ENCODE data around the gene SYT11.

SYT11 gene

DNA sequence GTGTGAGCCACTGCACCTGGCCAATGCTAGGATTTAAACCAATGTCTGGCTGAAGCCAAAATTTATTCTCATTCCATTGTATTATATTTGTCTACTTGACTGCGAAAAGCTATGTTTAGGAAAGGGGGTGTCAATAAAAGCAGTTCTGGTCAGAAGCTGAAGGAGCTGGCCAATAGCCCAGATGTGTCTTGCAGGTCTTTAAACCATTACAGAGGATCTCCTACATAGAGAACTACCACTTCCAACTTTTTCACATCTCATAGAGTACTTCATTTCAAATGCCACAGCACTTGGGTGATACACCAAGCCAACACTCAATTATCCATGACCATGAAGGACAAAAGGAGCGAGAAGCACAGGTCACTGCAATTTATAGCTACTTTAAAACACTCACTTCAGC lies 2.5 kb downstream of the SYT11 start:
- H3K4me3 ChIP-seq (ENCODE audit: low read length) = no peak overlapping the region
- no peak for DNase-seq (ENCODE audit: low read depth)
- TF ChIP-seq, protein P1, sequence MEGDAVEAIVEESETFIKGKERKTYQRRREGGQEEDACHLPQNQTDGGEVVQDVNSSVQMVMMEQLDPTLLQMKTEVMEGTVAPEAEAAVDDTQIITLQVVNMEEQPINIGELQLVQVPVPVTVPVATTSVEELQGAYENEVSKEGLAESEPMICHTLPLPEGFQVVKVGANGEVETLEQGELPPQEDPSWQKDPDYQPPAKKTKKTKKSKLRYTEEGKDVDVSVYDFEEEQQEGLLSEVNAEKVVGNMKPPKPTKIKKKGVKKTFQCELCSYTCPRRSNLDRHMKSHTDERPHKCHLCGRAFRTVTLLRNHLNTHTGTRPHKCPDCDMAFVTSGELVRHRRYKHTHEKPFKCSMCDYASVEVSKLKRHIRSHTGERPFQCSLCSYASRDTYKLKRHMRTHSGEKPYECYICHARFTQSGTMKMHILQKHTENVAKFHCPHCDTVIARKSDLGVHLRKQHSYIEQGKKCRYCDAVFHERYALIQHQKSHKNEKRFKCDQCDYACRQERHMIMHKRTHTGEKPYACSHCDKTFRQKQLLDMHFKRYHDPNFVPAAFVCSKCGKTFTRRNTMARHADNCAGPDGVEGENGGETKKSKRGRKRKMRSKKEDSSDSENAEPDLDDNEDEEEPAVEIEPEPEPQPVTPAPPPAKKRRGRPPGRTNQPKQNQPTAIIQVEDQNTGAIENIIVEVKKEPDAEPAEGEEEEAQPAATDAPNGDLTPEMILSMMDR (IDR thresholded peaks at IDR 0.05; ENCODE audit: insufficient read depth, low read depth, low read length, missing control alignments) = no peak

DNA sequence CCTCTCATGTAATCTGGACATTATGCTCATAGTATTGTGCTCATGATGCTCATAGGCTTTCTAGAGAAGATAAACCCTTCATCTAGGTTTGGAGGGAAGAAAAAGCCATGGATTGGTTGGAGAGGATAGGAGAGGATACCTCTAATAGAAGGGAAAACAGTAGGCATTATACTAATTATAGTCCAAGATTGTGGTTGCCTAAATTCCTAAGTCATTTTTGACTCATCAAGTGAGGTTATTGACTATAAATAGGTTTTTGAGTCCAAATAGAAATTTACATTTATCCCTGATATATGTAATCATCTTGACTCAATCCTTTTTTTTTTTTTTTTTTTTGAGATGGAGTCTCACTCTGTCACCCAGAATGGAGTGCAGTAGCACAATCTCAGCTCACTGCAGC lies 5.0 kb downstream of the SYT11 start:
- DNase-seq (ENCODE audit: low read depth) = peak; percentile 20
- TF ChIP-seq, protein P1 (IDR thresholded peaks at IDR 0.05; ENCODE audit: insufficient read depth, low read depth, low read length, missing control alignments) = no peak
- no peak overlapping the region for H3K4me3 ChIP-seq (ENCODE audit: low read length)

DNA sequence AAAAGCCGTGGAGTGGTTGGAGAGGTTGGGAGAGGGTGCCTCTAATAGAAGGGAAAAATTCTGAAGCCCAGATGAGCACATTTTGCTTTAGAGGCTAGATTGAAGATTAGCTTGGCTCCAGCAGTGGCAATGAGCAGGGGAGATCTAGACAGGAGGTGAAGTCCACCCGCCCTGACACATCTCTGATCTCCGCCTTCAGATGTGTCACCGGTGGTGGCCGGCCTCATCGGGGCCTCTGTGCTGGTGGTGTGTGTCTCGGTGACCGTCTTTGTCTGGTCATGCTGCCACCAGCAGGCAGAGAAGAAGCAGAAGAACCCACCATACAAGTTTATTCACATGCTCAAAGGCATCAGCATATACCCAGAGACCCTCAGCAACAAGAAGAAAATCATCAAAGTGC lies 8.4 kb downstream of the SYT11 start:
- H3K4me3 ChIP-seq (ENCODE audit: low read length) = no peak overlapping the region
- DNase-seq (ENCODE audit: low read depth) = no peak
- TF ChIP-seq, protein P1 (IDR thresholded peaks at IDR 0.05; ENCODE audit: insufficient read depth, low read depth, low read length, missing control alignments) = no peak

DNA sequence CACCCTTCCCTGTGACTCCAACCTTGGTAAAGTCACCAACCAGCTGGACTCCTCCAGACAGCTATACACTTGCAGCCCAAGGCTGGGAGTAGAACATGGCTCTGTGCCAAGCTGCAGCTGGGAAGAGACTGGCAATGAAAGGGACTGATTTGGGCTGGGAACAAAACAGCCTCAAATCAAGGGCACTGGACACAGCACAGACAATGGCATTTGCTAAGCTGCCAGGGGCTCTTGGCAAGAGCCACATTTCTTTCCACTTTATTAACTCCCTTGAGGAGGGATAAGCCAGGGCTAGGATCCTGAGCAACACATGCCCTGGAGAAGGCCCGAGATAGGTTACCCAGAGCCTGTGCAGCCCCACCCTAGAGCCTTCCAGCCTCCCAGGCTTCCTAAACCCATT lies 12.0 kb downstream of the SYT11 start:
- peak; percentile 19 for DNase-seq (ENCODE audit: low read depth)
- H3K4me3 ChIP-seq (ENCODE audit: low read length) = no peak overlapping the region
- TF ChIP-seq, protein P1 (IDR thresholded peaks at IDR 0.05; ENCODE audit: insufficient read depth, low read depth, low read length, missing control alignments) = no peak

DNA sequence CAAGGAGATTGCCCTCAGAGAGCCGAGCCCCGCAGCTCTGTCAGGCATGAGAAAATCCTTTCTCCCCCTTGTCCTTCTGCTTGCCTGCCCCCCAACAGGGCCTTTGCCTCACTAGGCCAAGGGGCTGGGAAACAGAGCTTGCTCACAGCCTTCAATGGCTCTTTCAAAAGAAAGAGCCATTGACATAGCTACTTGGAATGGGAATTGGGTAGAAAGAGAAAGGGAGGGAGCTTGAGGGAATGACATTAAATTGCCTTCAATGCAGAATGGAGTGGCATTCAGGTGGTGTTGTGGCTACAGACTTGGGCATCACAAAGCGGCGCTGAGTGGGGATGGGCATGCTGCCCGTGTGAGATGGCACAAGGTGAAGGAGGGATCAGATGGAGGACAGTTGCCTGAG lies 13.2 kb downstream of the SYT11 start:
- TF ChIP-seq, protein P1 (IDR thresholded peaks at IDR 0.05; ENCODE audit: insufficient read depth, low read depth, low read length, missing control alignments) = no peak
- no peak overlapping the region for H3K4me3 ChIP-seq (ENCODE audit: low read length)
- DNase-seq (ENCODE audit: low read depth) = no peak

DNA sequence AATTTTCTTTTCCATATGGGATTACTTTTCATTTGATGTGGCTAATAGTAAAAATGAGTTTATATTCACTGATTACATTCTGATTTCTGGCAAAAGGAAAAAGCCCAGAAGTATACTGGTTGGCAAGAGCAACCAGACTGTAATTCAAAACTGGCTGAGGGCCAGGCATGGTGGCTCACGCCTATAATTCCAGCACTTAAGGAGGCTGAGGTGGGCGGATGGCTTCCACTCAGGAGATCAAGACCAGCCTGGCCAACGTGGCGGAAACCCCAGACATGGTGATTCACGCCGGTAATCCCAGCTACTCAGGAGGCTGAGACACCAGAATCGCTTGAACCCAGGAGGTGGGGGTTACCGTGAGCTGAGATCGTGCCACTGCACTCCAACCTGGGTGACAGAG lies 14.5 kb downstream of the SYT11 start:
- TF ChIP-seq, protein P1 (IDR thresholded peaks at IDR 0.05; ENCODE audit: insufficient read depth, low read depth, low read length, missing control alignments) = no peak
- DNase-seq (ENCODE audit: low read depth) = peak; percentile 23
- no peak overlapping the region for H3K4me3 ChIP-seq (ENCODE audit: low read length)

DNA sequence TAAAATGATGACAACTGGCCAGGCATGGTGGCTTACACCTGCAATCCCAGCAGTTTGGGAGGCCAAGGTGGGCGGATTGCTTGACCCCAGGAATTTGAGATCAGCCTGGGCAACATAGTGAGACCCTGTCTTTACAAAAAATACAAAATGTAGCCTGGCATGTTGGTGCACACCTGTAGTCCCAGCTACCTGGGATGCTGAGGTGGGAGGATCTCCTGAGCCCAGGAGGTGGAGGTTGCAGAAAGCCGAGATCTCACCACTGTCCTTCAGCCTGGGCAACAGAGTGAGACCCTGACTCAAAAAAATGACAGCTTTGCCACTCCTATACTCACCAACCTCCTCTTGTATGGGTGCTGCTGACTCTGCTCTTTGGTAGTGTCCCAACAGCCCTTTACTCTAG lies 18.6 kb downstream of the SYT11 start:
- no peak for DNase-seq (ENCODE audit: low read depth)
- TF ChIP-seq, protein P1 (IDR thresholded peaks at IDR 0.05; ENCODE audit: insufficient read depth, low read depth, low read length, missing control alignments) = no peak
- H3K4me3 ChIP-seq (ENCODE audit: low read length) = no peak overlapping the region

Data from epithelial cell of esophagus (primary cell).